ENCODE measurements around the gene CRELD2.

DNA sequence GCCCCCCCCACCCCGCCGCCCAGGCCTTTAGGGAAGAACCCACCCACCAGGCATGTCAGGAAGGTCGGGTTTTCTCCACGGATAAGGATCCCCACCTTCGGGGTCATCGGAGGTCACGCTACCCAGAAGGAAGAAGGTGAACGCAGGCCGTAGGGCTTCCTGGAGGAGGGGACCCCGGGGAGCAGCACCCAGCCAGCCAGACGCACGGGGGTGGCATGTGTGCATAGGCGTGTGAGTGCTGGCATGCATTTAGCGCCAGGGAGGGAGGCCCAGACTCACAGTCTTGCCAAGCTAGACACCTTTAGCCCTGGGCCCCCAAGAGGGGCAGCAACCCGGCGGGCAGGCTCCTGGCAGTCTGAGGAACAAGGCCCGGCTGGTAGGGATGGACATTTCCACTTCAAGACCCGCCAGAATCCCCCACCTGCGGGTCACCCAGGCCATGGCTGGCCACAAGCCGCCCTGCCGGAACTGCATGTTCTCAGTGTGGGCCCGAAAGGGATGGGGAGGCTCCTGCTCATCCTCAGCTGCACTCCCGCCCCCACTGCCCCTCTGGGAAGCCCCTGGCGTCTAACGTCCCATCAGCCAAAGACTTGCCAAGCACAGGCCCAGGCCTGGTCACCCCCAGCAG, 25.5 kb downstream of the CRELD2 start:
- TF ChIP-seq CTCF (IDR thresholded peaks at IDR 0.05) (no peak), POLR2AphosphoS5 (IDR thresholded peaks at IDR 0.05) (no peak)

Data from prostate gland (tissue), 2 donors.